ENCODE measurements around the gene CFAP299. TPM values are rescaled to one million over a fixed set of nuclear protein-coding genes. Genes with fewer than 3 reads are reported as not detected.

CFAP299 gene
- total and polyA plus RNA-seq, 2 donors (not counting 3 experiments of a cell fraction or from before 2014, with no cell fraction given), result not detected

DNA sequence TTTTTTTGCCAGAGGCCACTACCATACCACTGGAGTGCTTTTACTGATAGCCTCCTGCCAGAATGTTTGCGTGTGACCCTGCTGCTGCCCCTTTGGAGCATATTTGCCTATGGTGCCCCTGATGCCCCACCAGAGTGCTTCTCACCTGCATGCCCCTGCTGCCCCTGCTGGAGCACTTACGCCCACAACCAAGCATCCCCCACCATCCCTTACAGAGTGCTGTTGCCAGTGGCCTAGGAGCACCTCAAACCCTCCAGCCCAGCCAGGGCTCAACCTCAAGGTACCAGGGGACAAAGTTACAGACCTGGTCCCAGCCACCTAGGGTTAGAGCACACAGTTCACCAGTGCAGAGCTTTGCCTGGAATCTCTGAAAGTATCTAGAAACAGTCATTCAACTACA is 207.2 kb downstream of the CFAP299 start:
- Histone ChIP-seq H4K20me1 (replicated peaks; ENCODE audit: control insufficient read depth, extremely low read depth, insufficient read depth, low read length) (no peaks in the 10 kb centered on the region), H3K79me2 (ENCODE audit: control insufficient read depth, insufficient read depth, low read length) (no peaks in the 10 kb centered on the region), H3K9me1 (replicated peaks; ENCODE audit: control insufficient read depth, extremely low read depth, insufficient read depth, low read length) (no peaks in the 10 kb centered on the region), H3K4me3 (replicated peaks in 1 of 3; ENCODE audit: insufficient read depth in 1 of 3, low read depth in 1 of 3, low read length in 3 of 3) (no peak overlapping the region), H3K4me2 (ENCODE audit: insufficient read depth, low read length) (no peak overlapping the region), H3K9ac (replicated peaks; ENCODE audit: extremely low read depth, insufficient read depth, low read length) (no peak overlapping the region), H3K27ac (ENCODE audit: insufficient read depth, low read depth, low read length) (no peak overlapping the region), H3K36me3 (ENCODE audit: control insufficient read depth in 2 of 2, extremely low read depth in 1 of 2, insufficient read depth in 2 of 2, low read length in 2 of 2) (no peaks in the 10 kb centered on the region), H3K27me3 (ENCODE audit: control insufficient read depth in 2 of 2, insufficient read depth in 2 of 2, low read length in 2 of 2) (no peaks in the 10 kb centered on the region), H3K4me1 (ENCODE audit: control insufficient read depth, extremely low read depth, insufficient read depth, low read length) (no peaks in the 10 kb centered on the region), H2AFZ (ENCODE audit: low read depth, low read length) (no peak overlapping the region), H3K9me3 (replicated peaks; ENCODE audit: control insufficient read depth, insufficient read depth, low read length) (no peaks in the 10 kb centered on the region)
- FAIRE-seq (no peak), DNase-seq (ENCODE audit: low read depth, low spot score) (no peak)
- ChIA-PET POLR2A (no interaction called here), CTCF (no interaction called here)
- BruUV-seq (replicated peaks), result no TSS peak
- dilution Hi-C loops (cut with MboI; ENCODE audit: extremely low pct_ligation_motif_present, low sequenced_read_pairs) (no loop called here), intact Hi-C loops (cut with micrococcal nuclease) (no loop called here)
- TF ChIP-seq EZH2 (IDR thresholded peaks at IDR 0.05; ENCODE audit: borderline replicate concordance, low read depth, low read length, severe bottlenecking), result no peak
- TF ChIP-seq POLR2AphosphoS5 (IDR thresholded peaks at IDR 0.05; ENCODE audit: insufficient read depth, low read depth, low read length), result no peak
- TF ChIP-seq JUN (IDR thresholded peaks at IDR 0.05; ENCODE audit: borderline replicate concordance, insufficient read depth, insufficient read length, low read depth), result no peak
- no peak for TF ChIP-seq POLR2A (IDR thresholded peaks at IDR 0.05; ENCODE audit: low read depth, low read length)
- TF ChIP-seq, protein P1, sequence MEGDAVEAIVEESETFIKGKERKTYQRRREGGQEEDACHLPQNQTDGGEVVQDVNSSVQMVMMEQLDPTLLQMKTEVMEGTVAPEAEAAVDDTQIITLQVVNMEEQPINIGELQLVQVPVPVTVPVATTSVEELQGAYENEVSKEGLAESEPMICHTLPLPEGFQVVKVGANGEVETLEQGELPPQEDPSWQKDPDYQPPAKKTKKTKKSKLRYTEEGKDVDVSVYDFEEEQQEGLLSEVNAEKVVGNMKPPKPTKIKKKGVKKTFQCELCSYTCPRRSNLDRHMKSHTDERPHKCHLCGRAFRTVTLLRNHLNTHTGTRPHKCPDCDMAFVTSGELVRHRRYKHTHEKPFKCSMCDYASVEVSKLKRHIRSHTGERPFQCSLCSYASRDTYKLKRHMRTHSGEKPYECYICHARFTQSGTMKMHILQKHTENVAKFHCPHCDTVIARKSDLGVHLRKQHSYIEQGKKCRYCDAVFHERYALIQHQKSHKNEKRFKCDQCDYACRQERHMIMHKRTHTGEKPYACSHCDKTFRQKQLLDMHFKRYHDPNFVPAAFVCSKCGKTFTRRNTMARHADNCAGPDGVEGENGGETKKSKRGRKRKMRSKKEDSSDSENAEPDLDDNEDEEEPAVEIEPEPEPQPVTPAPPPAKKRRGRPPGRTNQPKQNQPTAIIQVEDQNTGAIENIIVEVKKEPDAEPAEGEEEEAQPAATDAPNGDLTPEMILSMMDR (IDR thresholded peaks at IDR 0.05; ENCODE audit: extremely low read depth in 1 of 2, insufficient read depth in 1 of 2, low read depth in 1 of 2, low read length in 2 of 2), result no peak
- TF ChIP-seq GATA2 (IDR thresholded peaks at IDR 0.05; ENCODE audit: insufficient read depth, insufficient read length, low read depth, low read length), result no peak
- TF ChIP-seq, protein P2, sequence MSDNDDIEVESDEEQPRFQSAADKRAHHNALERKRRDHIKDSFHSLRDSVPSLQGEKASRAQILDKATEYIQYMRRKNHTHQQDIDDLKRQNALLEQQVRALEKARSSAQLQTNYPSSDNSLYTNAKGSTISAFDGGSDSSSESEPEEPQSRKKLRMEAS (IDR thresholded peaks at IDR 0.05; ENCODE audit: insufficient read depth, insufficient read length), result no peak
- no peak for TF ChIP-seq FOS (IDR thresholded peaks at IDR 0.05; ENCODE audit: borderline replicate concordance, insufficient read depth, low read length)
- TF ChIP-seq MYC (IDR thresholded peaks at IDR 0.05; ENCODE audit: low read depth, low read length), result no peak

Data from endothelial cell of umbilical vein (primary cell).